Right atrium auricular region (tissue), 2 donors: ENCODE results near the gene BMPR1A. TPM values are rescaled to one million over a fixed set of nuclear protein-coding genes. Genes with fewer than 3 reads are reported as not detected.
A peak's percentile ranks its signal among the peaks of the same experiment; 100 is the strongest.

Source experiments
- DNase-seq: peaks from one replicate; pipeline ENCODE4 v3.0.0-alpha.2; 2019; ENCODE audit warnings: low spot score
- H3K27ac ChIP-seq, 2 donors: fragments of 200-600 bp; sonication (generic); 1 replicate in 1 of 2; 2 replicates in 1 of 2; pipeline ENCODE4 v1.5.1; 2016 to 2019
- H3K27me3 ChIP-seq, 2 donors: fragments of 200-600 bp; sonication (generic); one replicate each; pipeline versions ENCODE4 v1.5.1 to v1.6.0; 2017 to 2019
- H3K36me3 ChIP-seq: fragments of 200-600 bp; sonication (generic); one replicate; pipeline ENCODE4 v1.5.1; 2016
- H3K4me1 ChIP-seq, 2 donors: fragments of 200-600 bp; sonication (generic); one replicate each; pipeline versions ENCODE4 v1.5.1 to v1.6.0; 2017 to 2019
- H3K4me3 ChIP-seq, 2 donors: fragments of 200-600 bp; sonication (generic); 1 replicate in 1 of 2; 2 replicates in 1 of 2; pipeline ENCODE4 v1.5.1; 2017 to 2019; ENCODE audit warnings: mild to moderate bottlenecking in 1 of 2, moderate library complexity in 1 of 2
- H3K9me3 ChIP-seq, 2 donors: fragments of 200-600 bp; sonication (generic); one replicate each; pipeline ENCODE4 v1.5.1; 2019
- total RNA-seq, 2 donors: library from RNA; depleted of rRNA; stranded (reverse); fragments of >200 nt; gene quantifications; one replicate each; pipeline ENCODE4 v1.1.0, GENCODE V29; 2016
- TF ChIP-seq, protein P1 (sequence below), 2 donors: fragments of 200-600 bp; sonication (generic); IDR thresholded peaks; one replicate each; pipeline ENCODE4 v1.5.1; 2019; ENCODE audit warnings: antibody characterized with exemption in 2 of 2

Gene BMPR1A
- total RNA-seq, 2 donors from 2014 or later: 28.6 to 41.2 TPM

DNA sequence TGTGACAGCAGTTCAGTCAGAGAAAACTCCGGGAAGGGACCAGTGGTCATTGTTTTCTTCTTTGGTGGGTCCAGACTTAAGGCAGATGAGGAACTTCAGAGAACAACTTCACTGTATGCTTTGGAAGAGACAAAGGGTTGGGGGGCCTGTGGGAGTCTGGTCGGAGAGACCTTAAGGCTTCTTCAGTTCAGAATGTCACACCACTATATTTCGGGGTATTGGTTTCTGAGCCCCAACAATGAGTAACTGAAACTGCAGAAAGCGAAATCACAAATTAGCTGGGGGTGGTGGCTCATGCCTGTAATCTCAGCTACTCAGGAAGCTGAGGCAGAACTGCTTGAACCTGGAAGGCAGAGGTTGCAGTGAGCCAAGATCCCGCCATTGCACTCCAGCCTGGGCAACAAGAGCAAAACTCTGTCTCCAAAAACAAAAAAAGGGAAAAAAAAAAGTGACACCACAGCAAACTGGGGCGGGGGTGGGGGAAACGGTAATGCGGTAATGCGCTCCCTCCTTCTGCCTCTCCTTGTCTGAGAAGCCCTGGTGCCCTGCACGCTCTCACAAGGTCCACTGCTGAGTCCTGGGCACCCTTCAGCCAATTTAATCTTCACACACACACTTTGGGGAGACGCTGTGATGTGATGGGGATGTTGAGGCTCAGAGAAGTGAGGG is 209.7 kb downstream of the BMPR1A start:
- DNase-seq: peak; percentile 58

DNA sequence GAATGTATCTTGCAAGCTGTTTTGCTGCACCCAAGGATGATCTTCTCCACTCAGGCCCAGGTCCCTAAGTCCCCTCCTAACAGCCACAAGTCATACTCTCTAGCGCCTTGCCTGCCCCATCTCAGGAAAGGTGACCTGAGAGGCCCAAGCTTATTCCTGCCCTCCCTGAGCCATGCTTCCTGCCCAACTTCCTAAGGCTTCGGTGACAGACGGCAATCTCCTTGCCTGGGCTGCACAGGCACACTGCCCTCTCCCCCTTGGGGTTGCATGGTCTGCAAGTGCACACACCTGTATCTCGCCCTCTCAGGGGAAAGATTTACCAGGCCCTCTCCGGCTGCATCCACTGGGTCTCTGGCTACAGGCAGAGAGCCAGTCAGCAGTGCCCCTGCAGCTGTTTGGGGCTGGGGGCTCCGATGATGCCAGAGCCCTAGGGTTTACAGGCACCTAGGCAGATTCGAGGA is 211.1 kb downstream of the BMPR1A start:
- H3K27me3 ChIP-seq: no peaks in the 10 kb centered on the region
- peak overlapping the region; percentile 95 to 98 for H3K27ac ChIP-seq
- H3K9me3 ChIP-seq: no peaks in the 10 kb centered on the region
- peak overlapping the region in 1 of 2 donors; percentile 61 for H3K4me3 ChIP-seq
- TF ChIP-seq, protein P1, sequence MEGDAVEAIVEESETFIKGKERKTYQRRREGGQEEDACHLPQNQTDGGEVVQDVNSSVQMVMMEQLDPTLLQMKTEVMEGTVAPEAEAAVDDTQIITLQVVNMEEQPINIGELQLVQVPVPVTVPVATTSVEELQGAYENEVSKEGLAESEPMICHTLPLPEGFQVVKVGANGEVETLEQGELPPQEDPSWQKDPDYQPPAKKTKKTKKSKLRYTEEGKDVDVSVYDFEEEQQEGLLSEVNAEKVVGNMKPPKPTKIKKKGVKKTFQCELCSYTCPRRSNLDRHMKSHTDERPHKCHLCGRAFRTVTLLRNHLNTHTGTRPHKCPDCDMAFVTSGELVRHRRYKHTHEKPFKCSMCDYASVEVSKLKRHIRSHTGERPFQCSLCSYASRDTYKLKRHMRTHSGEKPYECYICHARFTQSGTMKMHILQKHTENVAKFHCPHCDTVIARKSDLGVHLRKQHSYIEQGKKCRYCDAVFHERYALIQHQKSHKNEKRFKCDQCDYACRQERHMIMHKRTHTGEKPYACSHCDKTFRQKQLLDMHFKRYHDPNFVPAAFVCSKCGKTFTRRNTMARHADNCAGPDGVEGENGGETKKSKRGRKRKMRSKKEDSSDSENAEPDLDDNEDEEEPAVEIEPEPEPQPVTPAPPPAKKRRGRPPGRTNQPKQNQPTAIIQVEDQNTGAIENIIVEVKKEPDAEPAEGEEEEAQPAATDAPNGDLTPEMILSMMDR (IDR thresholded peaks at IDR 0.05): no peak
- peaks cover 0 to 67% of the 10 kb centered on the region in 2 donors for H3K4me1 ChIP-seq
- peak; percentile 57 for DNase-seq
- no peaks in the 10 kb centered on the region for H3K36me3 ChIP-seq

More for the DNA sequence above, 209.7 kb downstream of the BMPR1A start:
- no peaks in the 10 kb centered on the region for H3K9me3 ChIP-seq
- H3K4me3 ChIP-seq: no peak overlapping the region
- TF ChIP-seq, protein P1 (IDR thresholded peaks at IDR 0.05): no peak
- H3K36me3 ChIP-seq: no peaks in the 10 kb centered on the region
- peak overlapping the region in 1 of 2 donors; percentile 98 for H3K27ac ChIP-seq
- H3K27me3 ChIP-seq: no peaks in the 10 kb centered on the region
- peaks cover 0 to 57% of the 10 kb centered on the region in 2 donors for H3K4me1 ChIP-seq

DNA sequence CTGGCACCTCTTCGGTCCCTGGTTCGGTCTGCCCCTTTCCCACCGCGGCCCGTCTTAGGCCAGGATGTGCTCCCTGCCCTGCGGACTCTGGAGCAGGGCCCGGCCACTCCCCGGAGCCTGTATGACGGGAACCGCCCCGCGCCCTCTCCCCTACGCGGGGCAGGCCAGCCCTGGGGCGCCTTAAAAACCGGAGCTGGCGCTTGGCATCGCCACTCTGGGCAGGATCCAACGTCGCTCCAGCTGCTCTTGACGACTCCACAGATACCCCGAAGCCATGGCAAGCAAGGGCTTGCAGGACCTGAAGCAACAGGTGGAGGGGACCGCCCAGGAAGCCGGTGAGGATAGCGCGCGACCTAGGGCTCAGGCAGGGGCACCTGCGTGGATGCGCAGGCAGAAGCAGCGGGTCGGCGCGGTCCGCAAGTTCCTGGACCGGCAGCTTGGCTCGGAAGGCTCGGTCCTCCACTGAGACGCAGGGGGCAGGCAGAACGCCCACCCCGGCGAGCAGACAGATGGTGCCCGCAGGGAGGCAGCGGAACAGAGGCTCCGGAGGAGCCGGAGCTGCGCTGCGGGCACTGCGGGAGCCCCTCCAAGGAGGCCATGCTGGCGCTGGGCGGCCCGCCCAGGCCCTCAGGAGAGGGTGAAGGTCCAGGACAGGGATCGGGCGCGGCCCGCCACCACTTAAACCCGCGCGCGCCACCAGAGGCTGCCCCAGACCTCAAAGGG is 212.0 kb downstream of the BMPR1A start, which contains the start of gene ADIRF:
TSS of gene ADIRF (plus strand) at position 212 of the 723 bp plus-strand sequence. CDS start at position 275, 63 bp downstream.
- Histone ChIP-seq H3K27ac (peak within 1 kb of the TSS; percentile 95 to 98), H3K36me3 (no peaks in the 10 kb centered on the region), H3K4me3 (peak within 1 kb of the TSS; percentile 60 to 61), H3K9me3 (no peaks in the 10 kb centered on the region), H3K27me3 (no peaks in the 10 kb centered on the region), H3K4me1 (peaks cover 0 to 67% of the 10 kb centered on the region in 2 donors)
- TF ChIP-seq, protein P1 (IDR thresholded peaks at IDR 0.05): no peak
- peak; percentile 71 for DNase-seq

- TF ChIP-seq, protein P1 (IDR thresholded peaks at IDR 0.05): no peak
- Histone ChIP-seq H3K27me3 (no peaks in the 10 kb centered on the region), H3K4me3 (peak overlapping the region; percentile 60 to 61), H3K9me3 (no peaks in the 10 kb centered on the region), H3K4me1 (peaks cover 0 to 65% of the 10 kb centered on the region in 2 donors), H3K36me3 (no peaks in the 10 kb centered on the region), H3K27ac (peak overlapping the region; percentile 95 to 98)
- DNase-seq: peak; percentile 59
Observed at GRCh38 chr10:86968994-86969355, 212.6 kb downstream of the BMPR1A start.

DNA sequence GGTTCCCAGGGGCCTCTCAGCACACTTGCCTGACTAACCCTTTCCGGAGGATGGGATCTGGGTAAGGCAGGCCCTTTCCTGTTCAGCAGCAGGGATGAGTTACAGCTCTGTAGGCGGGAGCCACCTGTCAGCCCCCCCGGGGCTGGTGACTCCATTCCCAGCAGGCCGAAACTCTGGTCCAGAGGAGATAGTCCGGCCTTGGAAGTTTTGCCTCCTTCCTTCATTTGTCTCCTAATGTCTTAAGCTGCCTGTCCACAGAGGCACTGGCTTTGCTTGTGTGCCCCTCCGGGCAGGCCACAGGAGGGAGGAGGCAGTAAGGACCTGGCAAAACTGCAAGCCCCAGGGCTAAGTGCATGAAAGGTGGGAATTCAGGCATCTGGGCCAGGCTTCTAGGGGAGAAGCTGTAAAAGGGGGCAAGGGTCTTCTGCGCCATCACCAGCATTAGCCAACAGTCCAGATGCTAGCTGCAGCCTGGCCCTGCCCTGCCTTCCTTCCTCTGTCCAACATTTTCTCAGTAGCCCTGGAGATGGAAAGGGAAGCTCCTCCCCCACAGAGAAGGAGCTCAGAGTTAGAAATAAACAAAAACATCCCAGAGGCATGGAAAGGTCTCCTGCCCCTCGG is 213.1 kb downstream of the BMPR1A start:
- Histone ChIP-seq H3K9me3 (no peaks in the 10 kb centered on the region), H3K4me3 (peak overlapping the region; percentile 60 to 61), H3K27ac (peak overlapping the region; percentile 95 to 98), H3K27me3 (no peaks in the 10 kb centered on the region), H3K4me1 (peaks cover 0 to 60% of the 10 kb centered on the region in 2 donors), H3K36me3 (no peaks in the 10 kb centered on the region)
- TF ChIP-seq, protein P1 (IDR thresholded peaks at IDR 0.05): no peak
- no peak for DNase-seq
